GM12801 (cell line): ENCODE results near the gene NIPAL1.

ENCODE experiments used
- CTCF ChIP-seq: IDR thresholded peaks from one replicate; pipeline ENCODE4 v1.5.1; 2011; ENCODE audit warnings: control low read depth; ENCODE audit not compliant: insufficient read length; ENCODE audit errors: extremely low read depth

NIPAL1 gene

GRCh38 chr4:48016141-48017107 is at the start of gene NIPAL1, which contains the start of gene CNGA1:
NIPAL1 (plus strand) TSS chr4:48016772; CDS start chr4:48016840, 68 bp downstream.
CNGA1 (minus strand) TSS chr4:48016681; CDS start chr4:47952689, 63,992 bp downstream.
- no peak for TF ChIP-seq CTCF

- TF ChIP-seq CTCF = no peak
These were observed 47.7 kb upstream of the NIPAL1 start for GRCh38 chr4:47968847-47969246.

- no peak for TF ChIP-seq CTCF
These were observed 44.4 kb upstream of the NIPAL1 start for GRCh38 chr4:47972181-47972580.

- TF ChIP-seq CTCF = no peak
These were observed 43.9 kb upstream of the NIPAL1 start for GRCh38 chr4:47972721-47973120.

GRCh38 chr4:47974566-47974965 is 42.0 kb upstream of the NIPAL1 start:
- TF ChIP-seq CTCF = no peak

GRCh38 chr4:47990145-47990544 is 26.4 kb upstream of the NIPAL1 start:
- TF ChIP-seq CTCF = no peak

- TF ChIP-seq CTCF = no peak
These were observed 20.6 kb upstream of the NIPAL1 start for GRCh38 chr4:47996021-47996420.
